ENCODE data around the gene LRCH3.

GRCh38 chr3:197746209-197746608 lies 44.8 kb upstream of the LRCH3 start:
- TF ChIP-seq CTCF (IDR thresholded peaks at IDR 0.05; ENCODE audit: insufficient read depth, low read depth, low read length), result no peak
- no peak for TF ChIP-seq EZH2 (IDR thresholded peaks at IDR 0.05; ENCODE audit: insufficient read depth, low read length)
